Activated CD4-positive, CD25-positive, alpha-beta regulatory T cell (primary cell): Measurements from ENCODE around the gene CRYGN.
A peak's percentile ranks its signal among the peaks of the same experiment; 100 is the strongest.

Experiments
- DNase-seq, 4 experiments: peaks; one replicate each; lab custom pipeline; 2025; lab: John Stamatoyannopoulos, UW

Gene CRYGN

DNA sequence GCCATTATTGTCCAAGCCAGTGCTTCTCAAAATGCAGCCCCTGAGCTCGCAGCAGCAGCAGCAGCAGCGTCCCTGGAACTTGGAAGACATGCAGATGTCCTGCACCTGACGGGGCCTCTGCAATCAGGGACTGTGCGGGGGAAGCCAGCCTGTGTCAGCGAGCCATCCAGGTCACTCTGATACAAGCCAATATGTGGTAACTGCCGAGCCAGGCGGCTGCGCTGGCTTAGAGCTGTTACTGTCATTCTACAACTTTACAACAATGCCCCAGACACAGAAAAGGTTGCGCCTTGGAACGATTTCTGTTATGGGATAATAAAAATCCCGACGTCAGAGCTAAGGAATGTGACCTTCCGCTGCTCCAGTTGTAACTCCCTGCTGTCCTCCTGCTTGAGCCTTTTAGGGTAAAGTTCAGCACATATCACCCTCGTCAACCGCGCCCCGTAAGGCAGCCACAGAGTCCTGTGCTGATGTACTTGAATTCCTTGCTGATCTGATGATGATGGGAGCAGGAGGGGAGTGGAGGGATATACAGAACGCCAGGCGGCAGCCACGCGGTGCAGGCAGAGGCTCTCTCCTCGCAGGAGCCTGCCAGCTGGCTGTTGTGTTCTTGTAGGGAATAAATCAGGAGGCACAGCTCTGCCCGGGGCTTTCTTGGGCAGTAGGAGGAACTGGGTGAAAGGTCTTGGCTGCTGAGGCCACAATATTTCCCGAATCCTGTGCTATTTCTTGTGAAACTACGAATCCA is 20.0 kb upstream of the CRYGN start:
- DNase-seq: no peak

DNA sequence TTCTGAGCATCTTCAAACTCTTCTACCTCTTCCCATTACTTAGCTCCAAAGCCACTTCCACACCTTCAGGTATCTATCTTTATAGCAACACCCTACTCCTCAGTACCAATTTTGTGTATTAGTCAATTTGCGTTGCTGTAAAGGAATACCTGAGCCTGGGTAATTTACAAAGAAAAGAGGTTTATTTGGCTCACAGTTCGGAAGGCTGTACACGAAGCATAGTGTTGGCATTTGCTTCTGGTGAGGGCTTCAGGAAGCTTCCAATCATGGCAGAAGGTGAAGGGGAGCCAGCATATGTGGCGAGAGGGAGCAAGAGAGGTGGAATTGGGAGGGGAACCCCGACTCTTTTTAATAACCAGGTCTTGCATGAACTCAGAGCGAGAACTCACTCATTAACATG is 17.6 kb upstream of the CRYGN start:
- DNase-seq: no peak

DNA sequence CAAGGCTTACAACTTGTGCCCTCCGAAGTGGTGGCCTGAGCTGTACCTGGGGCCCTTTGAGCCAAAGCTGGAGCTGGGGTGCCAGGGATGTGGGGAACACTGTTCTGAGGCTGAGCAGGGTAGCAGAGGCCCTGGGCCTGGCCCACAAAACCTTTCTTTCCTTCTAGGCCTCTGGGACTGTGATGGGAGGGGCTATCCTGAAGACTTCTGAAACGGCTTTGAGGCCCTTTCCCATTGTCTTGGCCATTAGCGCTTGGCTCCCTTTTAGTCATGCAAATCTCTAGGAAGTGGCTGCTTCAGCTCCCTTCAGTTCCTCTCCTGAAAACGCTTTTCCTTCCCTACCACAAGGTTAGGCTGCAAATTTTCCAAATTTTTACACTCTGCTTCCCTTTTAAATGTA is 16.8 kb upstream of the CRYGN start:
- DNase-seq: no peak

DNA sequence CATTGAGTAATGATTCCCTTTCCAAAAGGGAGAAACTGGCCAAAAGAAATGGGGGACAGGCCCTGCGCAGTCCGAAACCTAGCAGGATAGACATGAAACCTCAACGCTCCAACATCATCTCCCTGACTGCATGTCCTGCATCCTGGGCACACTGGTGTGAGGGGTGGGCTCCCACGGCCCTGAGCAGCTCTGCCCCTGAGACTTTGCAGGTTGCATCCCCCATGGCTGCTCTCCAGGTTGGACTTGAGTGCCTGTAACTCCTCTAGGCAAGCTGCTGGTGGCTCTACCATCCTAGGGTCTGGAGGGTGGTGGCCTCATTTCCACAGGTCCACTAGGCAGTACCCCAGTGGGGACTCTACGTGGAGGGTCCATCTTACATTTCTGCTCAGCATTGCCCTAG is 16.3 kb upstream of the CRYGN start:
- no peak for DNase-seq

- DNase-seq: no peak
Observed at GRCh38 chr7:151455690-151456089, 15.7 kb upstream of the CRYGN start.

GRCh38 chr7:151454932-151455530 is 15.1 kb upstream of the CRYGN start:
- DNase-seq: no peak

- DNase-seq: no peak
Observed at GRCh38 chr7:151454305-151454704, 14.4 kb upstream of the CRYGN start.

GRCh38 chr7:151453326-151453791 is 13.4 kb upstream of the CRYGN start:
- DNase-seq: no peak

DNA sequence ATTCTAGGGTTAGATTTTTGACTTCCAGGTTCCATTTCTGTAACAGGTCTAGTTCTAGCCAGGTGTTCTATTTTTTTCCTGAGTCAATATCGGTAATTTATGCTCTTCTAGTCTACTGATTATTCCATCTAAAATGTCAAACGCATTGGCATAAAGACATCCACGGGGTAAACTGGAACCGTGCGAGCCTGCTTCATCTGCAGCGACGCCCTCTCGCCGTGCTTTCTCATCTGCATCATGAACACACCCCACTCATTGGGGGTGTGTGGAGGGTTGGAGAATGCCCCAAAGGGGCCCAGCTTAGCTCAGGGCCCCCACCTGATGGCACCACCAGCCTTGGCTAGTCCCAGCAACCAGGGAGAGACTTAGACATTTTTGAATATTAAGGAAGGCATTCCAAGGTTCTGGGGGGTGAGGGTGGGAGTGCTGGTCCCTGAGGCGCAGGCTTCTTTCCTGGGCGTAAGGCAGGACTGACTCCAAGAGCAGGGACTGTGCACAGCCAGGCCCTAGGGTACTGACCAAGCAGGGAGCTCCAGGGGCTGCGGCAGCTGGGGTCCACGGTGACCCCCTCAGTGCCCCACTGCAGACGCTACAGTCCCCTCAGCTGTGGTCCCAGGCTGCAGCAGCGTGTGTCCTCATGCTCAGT is 12.9 kb upstream of the CRYGN start:
- DNase-seq: no peak

DNA sequence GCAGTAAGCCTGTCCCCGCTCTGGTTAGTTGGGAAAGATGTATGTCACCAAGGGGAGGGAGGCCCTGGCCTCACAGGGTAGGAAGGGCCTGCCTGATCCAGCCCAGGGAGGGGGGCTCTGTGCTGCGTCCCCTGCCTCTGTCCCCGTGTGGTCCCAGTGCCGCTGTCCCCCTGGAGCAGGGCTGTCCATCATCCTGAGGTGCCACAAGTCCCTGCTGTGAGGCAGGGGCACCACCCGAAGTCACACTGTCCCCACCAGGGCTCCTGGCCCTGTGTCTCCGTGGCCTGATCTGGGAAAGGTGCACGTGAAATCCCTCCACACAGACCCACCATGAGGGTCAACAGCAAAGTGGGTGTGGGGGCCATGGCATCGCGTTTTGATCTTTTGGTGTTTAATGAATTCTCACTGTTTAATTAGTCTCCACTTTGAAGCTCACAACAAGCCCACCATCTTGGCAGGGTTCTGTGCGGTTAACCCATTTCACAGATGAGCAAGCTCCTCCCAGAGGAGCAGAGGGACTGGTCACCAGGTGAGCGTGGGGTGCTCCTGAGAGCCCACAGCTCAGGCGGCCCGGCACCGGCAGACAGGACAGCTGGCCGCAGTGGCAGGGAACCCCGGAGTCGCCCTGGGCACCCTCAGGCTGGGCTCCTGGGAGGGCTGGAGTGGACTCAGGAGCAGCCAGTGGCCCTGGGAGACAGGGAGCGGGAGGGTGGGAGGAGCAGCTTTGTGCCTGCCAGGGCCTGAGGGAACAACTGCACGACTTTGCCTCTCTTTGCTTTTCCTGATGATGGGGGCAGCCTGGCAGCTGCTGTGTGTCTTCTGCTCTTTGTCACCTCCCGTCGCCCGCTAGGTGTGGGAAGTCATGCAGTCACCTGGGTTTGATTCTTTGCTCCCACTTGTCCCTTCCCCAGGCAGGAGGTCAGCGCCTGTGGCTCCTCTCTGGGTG is 12.0 kb upstream of the CRYGN start:
- DNase-seq: no peak

GRCh38 chr7:151451156-151451555 is 11.2 kb upstream of the CRYGN start:
- DNase-seq: no peak

GRCh38 chr7:151449990-151450389 is 10.0 kb upstream of the CRYGN start:
- DNase-seq: no peak

DNA sequence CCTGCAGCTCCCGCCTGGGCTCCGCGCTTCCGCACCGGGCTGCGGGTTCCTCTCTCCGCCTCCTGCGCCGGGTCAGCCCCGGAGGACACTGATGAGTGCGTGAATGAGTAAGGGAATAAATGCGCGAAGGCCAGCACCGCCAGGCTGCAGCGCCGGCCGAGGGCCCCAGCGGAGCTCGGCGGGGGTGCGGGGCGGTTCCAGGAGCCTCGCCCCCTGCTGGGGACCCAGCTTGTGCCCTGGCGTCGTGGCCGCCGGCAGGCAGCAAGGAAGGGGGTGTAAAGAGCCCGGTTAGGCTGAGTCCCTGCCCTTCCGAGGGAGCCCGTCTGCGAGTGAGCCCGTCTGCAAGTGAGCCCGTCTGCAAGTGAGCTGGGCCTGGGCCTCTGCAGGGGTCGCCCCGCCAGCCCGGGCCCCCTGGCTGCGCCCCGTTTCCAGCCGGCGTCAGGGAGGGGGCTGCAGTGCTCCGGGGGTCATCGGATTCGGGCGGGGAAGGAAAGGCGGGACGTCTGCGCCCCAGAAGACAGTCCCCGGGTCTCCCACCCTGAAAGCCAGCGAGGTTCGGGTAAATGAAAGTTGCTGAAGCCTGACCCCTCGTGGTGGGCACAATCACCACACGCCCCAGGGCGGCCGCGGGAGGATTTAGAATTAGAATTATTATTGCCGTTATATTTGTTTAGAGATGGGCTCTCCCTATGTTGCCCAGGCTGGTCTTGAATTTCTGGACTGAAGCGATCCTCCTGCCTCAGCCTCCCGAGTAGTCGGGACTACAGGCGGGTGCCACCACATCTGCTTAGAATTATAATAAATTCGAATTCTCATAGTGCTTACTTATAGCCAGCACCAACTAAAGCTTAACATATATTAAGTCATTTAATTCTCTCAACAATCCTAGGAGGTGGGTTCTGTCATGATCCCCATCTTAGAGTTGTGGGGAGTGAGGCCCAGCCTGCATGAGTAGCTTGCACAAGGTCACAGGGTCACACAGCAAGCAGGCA is 8.6 kb upstream of the CRYGN start:
- DNase-seq: peak; percentile 42 to 61 (median 53)

DNA sequence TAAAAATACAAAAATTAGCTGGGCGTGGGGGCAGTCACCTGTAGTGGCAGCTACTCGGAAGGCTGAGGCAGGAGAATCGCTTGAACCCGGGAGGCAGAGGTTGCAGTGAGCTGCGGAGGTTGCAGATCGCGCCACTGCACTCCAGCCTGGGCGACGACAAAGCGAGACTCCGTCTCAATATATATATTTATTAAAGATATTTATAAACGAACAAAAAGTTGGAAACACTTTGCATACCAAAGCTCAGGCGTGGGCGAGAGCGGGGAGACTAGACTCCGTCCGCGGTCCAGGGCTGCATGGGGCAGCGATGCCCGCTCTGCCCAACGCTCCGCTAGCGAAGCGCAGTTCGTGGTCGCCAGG is 7.9 kb upstream of the CRYGN start:
- no peak for DNase-seq

GRCh38 chr7:151447312-151447711 is 7.4 kb upstream of the CRYGN start:
- no peak for DNase-seq

DNA sequence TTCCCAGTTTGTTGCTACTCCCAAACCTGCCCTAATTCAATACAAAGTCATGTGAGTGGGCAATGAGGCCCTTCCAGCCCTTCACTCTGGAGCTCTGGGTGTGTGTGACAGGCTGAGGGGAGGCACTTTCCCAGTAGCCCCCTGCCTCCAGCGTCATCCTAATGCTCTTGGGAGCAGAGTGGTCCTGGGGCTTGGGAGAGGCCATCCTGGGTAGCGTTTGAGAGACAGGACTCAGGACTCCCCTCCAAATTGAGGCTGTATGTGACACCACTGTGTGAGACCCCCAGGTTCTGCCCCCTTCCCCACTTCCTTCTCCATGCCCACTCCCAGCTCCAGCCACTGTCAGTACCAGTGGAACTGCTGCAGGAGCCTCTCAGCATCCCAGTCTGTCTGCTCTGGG is 6.5 kb upstream of the CRYGN start:
- no peak for DNase-seq

DNA sequence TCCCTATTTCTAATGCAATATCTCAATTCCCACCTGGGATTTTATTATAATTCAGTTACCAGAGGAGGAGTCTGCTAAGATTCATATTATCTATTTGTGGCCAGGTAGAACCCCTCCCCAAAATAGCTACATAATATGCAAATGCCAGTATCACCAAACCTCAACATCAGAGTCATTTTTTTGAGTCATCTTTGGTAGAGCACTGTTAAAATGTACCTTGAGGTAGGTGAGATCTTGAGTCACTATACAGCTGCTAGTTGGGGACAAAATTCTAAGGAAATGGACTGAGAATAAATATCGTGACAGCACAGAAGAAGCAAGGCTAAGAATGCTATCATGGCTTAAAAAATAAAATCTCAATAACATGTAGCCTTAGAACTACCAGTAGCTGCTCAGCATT is 4.7 kb upstream of the CRYGN start:
- no peak for DNase-seq

- no peak for DNase-seq
Observed at GRCh38 chr7:151442776-151443496, 3.0 kb upstream of the CRYGN start.

GRCh38 chr7:151440799-151441445 is 981 bp upstream of the CRYGN start:
- no peak for DNase-seq
